ENCODE results near the gene COX4I1. TPM values are rescaled to one million over a fixed set of nuclear protein-coding genes. Genes with fewer than 3 reads are reported as not detected.

COX4I1 gene
- total RNA-seq, 4 donors from 2014 or later: 379 to 637 (median 462) TPM

DNA sequence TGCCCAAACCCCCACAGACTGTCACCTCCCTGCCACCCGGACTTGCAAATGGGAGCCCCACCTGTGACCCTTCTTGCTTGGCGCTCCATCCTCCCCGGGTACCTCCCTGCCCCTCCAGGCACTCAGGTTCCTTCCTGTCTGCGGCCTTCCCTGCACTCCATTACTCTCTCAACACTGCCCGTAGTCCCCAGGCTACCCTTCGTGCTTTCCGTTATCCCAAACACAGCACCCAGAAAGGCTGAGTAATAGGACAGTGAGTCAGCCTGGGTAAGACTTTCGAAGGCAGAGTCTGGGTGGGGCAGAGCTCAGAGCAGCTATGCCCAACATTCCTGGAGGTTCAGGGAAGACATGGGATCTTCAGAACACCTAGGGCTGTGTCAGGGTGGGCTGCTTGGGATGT lies 32.0 kb upstream of the COX4I1 start:
- peak; percentile 47 for ATAC-seq (ENCODE audit: low FRiP score)
- DNase-seq (ENCODE audit: low spot score): no peak
- no peak for TF ChIP-seq CTCF (IDR thresholded peaks at IDR 0.05)

DNA sequence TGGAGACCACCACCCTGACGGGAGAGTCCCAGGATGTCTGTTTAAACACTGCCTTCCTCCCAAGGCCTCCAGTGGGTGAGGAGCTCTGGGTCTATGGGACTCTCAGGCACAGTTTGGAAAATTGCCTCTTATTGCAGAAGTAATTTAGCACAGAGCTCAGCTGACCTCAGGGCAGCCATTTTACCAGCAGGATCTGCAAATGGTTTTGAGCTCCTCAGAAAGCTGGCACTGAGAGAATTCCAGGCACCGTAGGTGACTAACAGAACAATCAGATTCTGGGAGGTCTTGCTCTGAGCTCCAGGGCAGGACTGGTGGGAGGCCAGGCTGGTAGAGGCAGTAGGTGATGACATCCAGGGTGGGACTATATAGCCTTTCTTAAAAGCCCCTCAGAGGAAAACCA lies 31.3 kb upstream of the COX4I1 start:
- no peak for TF ChIP-seq CTCF (IDR thresholded peaks at IDR 0.05)
- ATAC-seq (ENCODE audit: low FRiP score): no peak

GRCh38 chr16:85770741-85771140 lies 28.8 kb upstream of the COX4I1 start:
- TF ChIP-seq CTCF (IDR thresholded peaks at IDR 0.05): no peak
- ATAC-seq (ENCODE audit: low FRiP score): no peak
- DNase-seq (ENCODE audit: low spot score): no peak

More for the DNA sequence above, 31.3 kb upstream of the COX4I1 start:
- DNase-seq (ENCODE audit: low spot score): no peak

DNA sequence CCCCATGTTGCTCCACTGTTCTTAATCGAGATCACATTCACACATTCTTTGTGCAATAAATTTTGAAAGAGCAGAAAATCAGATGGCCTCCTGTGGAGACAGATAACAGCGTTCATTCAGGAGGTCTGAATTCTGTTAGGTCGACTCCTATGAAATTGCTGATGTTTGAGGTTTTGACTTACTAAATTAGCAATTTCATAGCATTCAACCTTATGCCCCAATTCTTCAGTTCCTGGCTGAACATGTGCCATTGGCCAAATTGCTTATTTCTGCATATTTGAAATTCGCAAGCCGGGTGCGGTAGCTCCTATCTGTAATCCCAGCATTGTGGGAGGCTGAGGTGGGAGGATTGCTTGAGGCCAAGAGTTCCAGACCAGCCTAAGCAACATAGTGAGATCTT lies 26.5 kb upstream of the COX4I1 start:
- ATAC-seq (ENCODE audit: low FRiP score) (no peak), DNase-seq (ENCODE audit: low spot score) (no peak)
- no peak for TF ChIP-seq CTCF (IDR thresholded peaks at IDR 0.05)

GRCh38 chr16:85774136-85774535 lies 25.4 kb upstream of the COX4I1 start:
- ATAC-seq (ENCODE audit: low FRiP score): no peak
- no peak for TF ChIP-seq CTCF (IDR thresholded peaks at IDR 0.05)

GRCh38 chr16:85774811-85775210 lies 24.7 kb upstream of the COX4I1 start:
- DNase-seq (ENCODE audit: low spot score): no peak
- no peak for ATAC-seq (ENCODE audit: low FRiP score)
- TF ChIP-seq CTCF (IDR thresholded peaks at IDR 0.05): no peak

More at GRCh38 chr16:85774136-85774535, 25.4 kb upstream of the COX4I1 start:
- no peak for DNase-seq (ENCODE audit: low spot score)

DNA sequence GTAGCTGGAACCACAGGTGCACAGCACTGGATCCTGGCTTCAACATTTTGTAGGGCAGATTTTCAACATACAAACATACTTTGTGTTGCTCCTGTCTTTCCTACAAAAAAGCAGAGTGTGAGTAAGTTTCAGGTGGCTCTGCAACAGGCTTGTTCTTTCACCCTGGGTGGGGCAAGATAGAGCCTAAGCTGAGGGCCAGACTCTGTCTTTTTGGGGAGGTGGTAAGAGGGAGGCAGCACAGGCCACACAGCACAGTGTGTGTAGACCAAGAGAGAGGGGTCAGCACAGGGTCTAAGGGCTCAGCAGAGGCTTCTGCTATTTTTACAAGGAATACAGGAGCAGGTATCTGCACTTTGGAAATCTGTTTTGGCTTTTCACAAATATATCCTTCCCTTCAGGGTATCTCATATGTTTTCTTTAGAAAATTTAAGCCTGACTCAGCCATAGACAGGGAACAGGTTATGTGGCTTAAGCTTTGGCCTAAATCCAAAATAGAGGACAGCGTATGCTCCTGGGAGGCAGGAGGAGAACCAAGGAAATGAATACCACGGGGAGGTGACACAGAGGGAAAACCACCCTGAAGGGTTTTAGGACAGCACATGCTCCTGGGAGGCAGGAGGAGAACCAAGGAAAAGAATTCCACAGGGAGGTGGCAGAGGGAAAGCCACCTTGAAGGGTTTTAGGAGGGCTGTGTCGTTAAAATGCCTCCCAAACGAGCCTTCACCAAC lies 21.7 kb upstream of the COX4I1 start:
- no peak for TF ChIP-seq CTCF (IDR thresholded peaks at IDR 0.05)
- DNase-seq (ENCODE audit: low spot score) (no peak), ATAC-seq (ENCODE audit: low FRiP score) (no peak)

Measured in omental fat pad (tissue), 4 donors.